ENCODE measurements around the gene UBFD1. TPM values are rescaled to one million over a fixed set of nuclear protein-coding genes. Genes with fewer than 3 reads are reported as not detected.

Gene UBFD1
- total RNA-seq, 1 experiment from 2014 or later = 89.6 TPM

DNA sequence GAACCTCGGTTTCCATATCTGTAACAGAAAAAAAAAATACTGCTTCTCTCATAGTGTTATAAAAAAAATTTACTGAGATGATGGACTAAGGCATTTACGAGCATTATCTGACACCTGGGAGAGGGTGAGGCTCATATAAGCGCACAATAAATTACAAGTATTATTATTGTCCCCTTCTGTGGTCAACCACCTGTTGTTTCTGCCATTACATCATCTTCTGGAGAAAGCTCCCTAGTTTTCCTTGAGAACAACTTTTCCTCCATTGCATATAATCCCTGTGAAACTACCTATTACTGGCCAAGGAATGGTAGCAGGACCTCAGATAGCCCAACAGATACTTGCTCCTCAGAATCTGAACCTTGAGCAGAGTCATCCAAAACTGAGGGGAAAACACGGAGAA lies 35.6 kb upstream of the UBFD1 start:
- Histone ChIP-seq H3K27me3 (ENCODE audit: insufficient read depth, low read length) (no peaks in the 10 kb centered on the region), H3K4me1 (ENCODE audit: control insufficient read depth in 1 of 2, insufficient read depth in 2 of 2, low read length in 2 of 2) (no peaks in the 10 kb centered on the region), H3K9me2 (ENCODE audit: insufficient read depth) (no peaks in the 10 kb centered on the region), H3K4me2 (ENCODE audit: low read length) (no peak overlapping the region), H3K79me2 (ENCODE audit: insufficient read depth, low read length) (no peaks in the 10 kb centered on the region), H3K36me3 (ENCODE audit: control insufficient read depth in 1 of 2, insufficient read depth in 2 of 2, low read length in 2 of 2) (peaks cover 23 to 40% of the 10 kb centered on the region in 2 experiments; a peak in 3 of 4 replicates), H3K9ac (ENCODE audit: low read length) (no peak overlapping the region), H4K20me1 (ENCODE audit: insufficient read depth) (no peaks in the 10 kb centered on the region), H3K4me3 (replicated peaks in 1 of 2; ENCODE audit: low read depth in 1 of 2, low read length in 2 of 2) (no peak overlapping the region), H2AFZ (ENCODE audit: low read depth, low read length, poor library complexity, severe bottlenecking) (no peak overlapping the region), H3K9me3 (ENCODE audit: control insufficient read depth in 1 of 2, insufficient read depth in 1 of 2, low read depth in 1 of 2, low read length in 2 of 2) (no peaks in the 10 kb centered on the region), H3K27ac (ENCODE audit: low read depth, low read length) (no peak overlapping the region)
- ChIA-PET RAD21 (ENCODE audit: low non-redundant PET in 1 of 2, low total read pairs in 2 of 2, uncharacterized antibody in 2 of 2, unreplicated experiment in 2 of 2) (no interaction called here), POLR2A (no interaction called here), CTCF (no interaction called here)
- ATAC-seq (no peak), DNase-seq (ENCODE audit: low read depth, low spot score) (no peak)
- no peak for TF ChIP-seq EZH2phosphoT487 (IDR thresholded peaks at IDR 0.05; ENCODE audit: borderline replicate concordance)
- TF ChIP-seq YY1 (IDR thresholded peaks at IDR 0.05; ENCODE audit: extremely low read depth, insufficient replicate concordance, low read depth, low read length) = no peak
- no peak for TF ChIP-seq CBX3 (IDR thresholded peaks at IDR 0.05; ENCODE audit: low read depth)
- TF ChIP-seq POLR2AphosphoS5 (IDR thresholded peaks at IDR 0.05; ENCODE audit: low read depth, low read length) = no peak
- intact Hi-C loops (cut with micrococcal nuclease) = no loop called here
- no TSS peak for BruUV-seq (replicated peaks)

GRCh38 chr16:23523321-23523720 lies 34.2 kb upstream of the UBFD1 start:
- Histone ChIP-seq H3K4me1 (ENCODE audit: control insufficient read depth in 1 of 2, insufficient read depth in 2 of 2, low read length in 2 of 2) (no peaks in the 10 kb centered on the region), H2AFZ (ENCODE audit: low read depth, low read length, poor library complexity, severe bottlenecking) (no peak overlapping the region), H3K27me3 (ENCODE audit: insufficient read depth, low read length) (no peaks in the 10 kb centered on the region), H3K27ac (ENCODE audit: low read depth, low read length) (no peak overlapping the region), H3K4me3 (replicated peaks in 1 of 2; ENCODE audit: low read depth in 1 of 2, low read length in 2 of 2) (no peak overlapping the region), H3K36me3 (ENCODE audit: control insufficient read depth in 1 of 2, insufficient read depth in 2 of 2, low read length in 2 of 2) (peaks cover 30 to 47% of the 10 kb centered on the region in 2 experiments), H4K20me1 (ENCODE audit: insufficient read depth) (no peaks in the 10 kb centered on the region), H3K9me3 (ENCODE audit: control insufficient read depth in 1 of 2, insufficient read depth in 1 of 2, low read depth in 1 of 2, low read length in 2 of 2) (no peaks in the 10 kb centered on the region), H3K9ac (ENCODE audit: low read length) (no peak overlapping the region), H3K4me2 (ENCODE audit: low read length) (no peak overlapping the region), H3K79me2 (ENCODE audit: insufficient read depth, low read length) (no peaks in the 10 kb centered on the region), H3K9me2 (ENCODE audit: insufficient read depth) (no peaks in the 10 kb centered on the region)
- ATAC-seq (no peak), DNase-seq (ENCODE audit: low read depth, low spot score) (no peak)
- ChIA-PET POLR2A (no interaction called here), RAD21 (ENCODE audit: low non-redundant PET in 1 of 2, low total read pairs in 2 of 2, uncharacterized antibody in 2 of 2, unreplicated experiment in 2 of 2) (no interaction called here), CTCF (no interaction called here)
- intact Hi-C loops (cut with micrococcal nuclease) = no loop called here
- TF ChIP-seq YY1 (IDR thresholded peaks at IDR 0.05; ENCODE audit: extremely low read depth, insufficient replicate concordance, low read depth, low read length) (no peak), ZNF274 (IDR thresholded peaks at IDR 0.05; ENCODE audit: low read depth, low read length) (no peak), TCF7L2 (IDR thresholded peaks at IDR 0.05; ENCODE audit: borderline replicate concordance, extremely low read depth, insufficient read depth, insufficient read length) (no peak), JUND (IDR thresholded peaks at IDR 0.05) (no peak), REST (IDR thresholded peaks at IDR 0.05; ENCODE audit: low read depth) (no peak), SIN3A (IDR thresholded peaks at IDR 0.05; ENCODE audit: low read depth) (no peak), ATF3 (IDR thresholded peaks at IDR 0.05) (no peak), EZH2phosphoT487 (IDR thresholded peaks at IDR 0.05; ENCODE audit: borderline replicate concordance) (no peak)
- TF ChIP-seq, protein P1, sequence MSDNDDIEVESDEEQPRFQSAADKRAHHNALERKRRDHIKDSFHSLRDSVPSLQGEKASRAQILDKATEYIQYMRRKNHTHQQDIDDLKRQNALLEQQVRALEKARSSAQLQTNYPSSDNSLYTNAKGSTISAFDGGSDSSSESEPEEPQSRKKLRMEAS (IDR thresholded peaks at IDR 0.05) = no peak
- no TSS peak for BruUV-seq (replicated peaks)

All from HCT116 (cell line).